ENCODE results near the gene AFF3. TPM values are rescaled to one million over a fixed set of nuclear protein-coding genes. Genes with fewer than 3 reads are reported as not detected.
"Not testable (repeated sequence)": the region's sequence is repeated elsewhere in the genome, so short reads cannot be mapped to it uniquely, and the experiment has no call there.

Gene AFF3
- total RNA-seq, 2 donors from 2014 or later = 4.7 to 10.6 TPM

DNA sequence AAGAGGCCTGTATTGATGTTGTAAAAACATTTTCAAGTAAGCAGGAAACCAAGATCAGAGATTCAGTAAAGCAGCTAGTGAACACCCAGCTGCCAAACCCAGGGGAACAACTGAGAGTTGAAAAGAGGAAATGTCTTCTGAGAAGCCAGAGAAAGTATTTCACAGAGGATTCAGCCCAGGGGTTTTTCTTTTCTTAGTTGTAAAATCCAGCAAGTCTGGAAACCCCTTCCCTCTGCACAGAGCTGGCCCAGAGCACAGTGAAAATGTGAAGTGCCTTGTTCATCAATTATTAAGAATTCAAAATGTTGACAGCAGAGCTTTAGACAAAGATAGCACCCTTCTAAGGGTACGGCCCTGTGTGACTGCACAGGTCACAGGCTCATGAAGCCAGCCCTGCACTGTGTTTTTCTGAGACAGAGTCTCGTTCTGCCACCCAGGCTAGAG, 28.4 kb downstream of the AFF3 start:
- no peak for DNase-seq
- intact Hi-C loops (cut with DNase I, micrococcal nuclease) = no loop called here
- ATAC-seq = no peak

- intact Hi-C loops (cut with DNase I, micrococcal nuclease) = no loop called here
- no peak for ATAC-seq
- DNase-seq = no peak
Measured at GRCh38 chr2:100110614-100111000, 31.8 kb downstream of the AFF3 start.

- intact Hi-C loops (cut with DNase I, micrococcal nuclease) = no loop called here
Measured at GRCh38 chr2:100109986-100110613, 32.3 kb downstream of the AFF3 start.

GRCh38 chr2:100108648-100109020, 33.8 kb downstream of the AFF3 start:
- ATAC-seq; DNase-seq; intact Hi-C loops (cut with DNase I, micrococcal nuclease): not testable (repeated sequence)

More at GRCh38 chr2:100109986-100110613, 32.3 kb downstream of the AFF3 start:
- DNase-seq (no peak), ATAC-seq (no peak)

GRCh38 chr2:100107906-100108647, 34.3 kb downstream of the AFF3 start:
- intact Hi-C loops (cut with DNase I, micrococcal nuclease) = no loop called here
- ATAC-seq (no peak), DNase-seq (no peak)

- no peak for DNase-seq
- intact Hi-C loops (cut with DNase I, micrococcal nuclease) = no loop called here
- no peak for ATAC-seq
Measured at GRCh38 chr2:100107440-100107839, 35.0 kb downstream of the AFF3 start.

DNA sequence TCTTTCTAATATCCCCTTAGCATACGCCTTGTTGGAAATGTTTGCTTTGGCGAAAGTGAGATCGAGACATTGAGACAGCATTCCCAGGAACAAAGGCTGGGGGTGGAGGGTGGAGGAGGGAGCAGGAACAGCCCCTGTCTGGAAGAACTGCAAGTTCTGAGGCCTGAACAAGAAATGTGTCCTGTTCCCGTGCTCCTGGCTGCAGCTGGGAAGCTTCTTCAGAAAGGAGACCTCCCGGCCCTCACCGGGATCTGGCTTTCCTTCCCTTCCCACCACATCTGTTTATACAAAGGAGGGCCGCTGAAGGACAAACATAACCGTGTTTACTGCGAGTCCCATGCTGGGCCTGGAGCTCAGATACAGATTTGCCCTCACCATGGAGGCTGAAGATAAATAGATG, 35.9 kb downstream of the AFF3 start:
- intact Hi-C loops (cut with DNase I, micrococcal nuclease) = no loop called here
- ATAC-seq (no peak), DNase-seq (peak; percentile 7 to 65)

DNA sequence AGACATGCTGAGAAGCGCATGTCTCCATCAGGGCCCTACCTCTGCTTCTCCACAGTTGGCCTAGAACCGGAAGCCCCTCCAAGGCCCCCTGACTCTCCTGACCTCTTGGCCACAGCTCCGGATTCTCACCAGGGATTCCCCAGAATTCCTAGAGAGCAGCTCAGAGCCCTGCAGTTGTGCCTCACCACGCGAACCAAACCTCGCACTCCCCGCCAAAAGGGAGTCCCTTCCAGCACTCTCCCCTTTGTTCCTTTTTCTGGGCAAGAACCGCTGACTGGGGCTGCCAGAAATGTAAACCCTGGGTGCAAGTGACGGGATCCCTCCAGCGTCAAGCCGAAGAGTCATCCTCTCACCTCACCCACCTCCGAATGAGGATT, 36.7 kb downstream of the AFF3 start:
- intact Hi-C loops (cut with DNase I, micrococcal nuclease) = no loop called here
- DNase-seq (no peak), ATAC-seq (no peak)

DNA sequence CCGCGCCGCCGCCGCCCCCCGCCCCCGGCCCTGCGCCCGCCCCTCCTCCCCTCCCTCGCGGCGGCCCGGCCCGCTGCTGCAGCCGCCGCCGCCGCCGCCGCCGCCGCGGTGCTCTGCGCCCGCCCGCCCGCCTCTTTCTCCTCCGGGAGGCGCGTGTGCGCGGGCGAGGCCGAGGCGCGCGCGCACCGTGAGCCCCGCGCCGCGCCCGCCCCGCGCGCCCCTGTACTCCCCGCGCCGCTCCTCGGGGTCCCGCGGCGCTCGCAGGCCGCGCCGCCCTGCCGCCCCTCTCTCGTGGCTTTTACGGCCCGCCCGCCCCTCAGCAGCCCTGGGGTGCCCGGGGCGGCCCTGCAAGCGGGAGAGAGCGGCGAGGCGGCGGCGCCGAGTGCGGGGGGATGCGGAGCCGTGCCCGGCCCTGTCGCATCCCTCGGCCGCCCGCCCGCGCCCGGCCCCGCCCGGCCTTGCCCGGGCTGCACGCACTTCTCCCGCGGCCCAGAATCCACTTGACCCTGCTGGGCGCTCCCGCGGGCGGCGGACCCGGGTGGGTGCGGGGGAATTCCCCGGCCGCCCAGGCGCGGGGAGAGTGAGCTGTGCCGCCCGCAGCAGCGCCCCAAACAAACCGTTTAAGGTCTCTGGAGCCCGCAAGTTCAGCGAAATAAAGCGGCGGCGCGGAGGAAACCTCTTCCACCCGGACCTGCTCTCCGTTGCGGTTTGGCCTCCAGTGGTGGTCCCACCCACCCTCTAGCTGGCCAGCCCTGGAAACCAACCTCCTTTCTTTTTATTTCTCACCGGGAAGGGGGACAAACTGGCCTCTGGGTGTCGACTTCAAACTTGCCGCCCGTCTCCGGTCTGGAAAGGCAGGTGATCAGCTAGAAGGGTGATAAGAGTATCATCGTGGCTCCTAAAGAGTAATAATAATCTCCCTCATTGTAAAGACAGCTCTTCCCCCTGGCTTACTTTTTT, 37.4 kb downstream of the AFF3 start:
- intact Hi-C loops (cut with DNase I, micrococcal nuclease) = no loop called here
- ATAC-seq (peak; percentile 56), DNase-seq (peak in 1 of 2 donors; percentile 19)

GRCh38 chr2:100104265-100104664, 38.1 kb downstream of the AFF3 start:
- DNase-seq; intact Hi-C loops (cut with DNase I, micrococcal nuclease): not testable (repeated sequence)
- peak; percentile 45 for ATAC-seq

GRCh38 chr2:100103527-100104252, 38.7 kb downstream of the AFF3 start:
- intact Hi-C loops (cut with DNase I, micrococcal nuclease); DNase-seq; ATAC-seq: not testable (repeated sequence)

GRCh38 chr2:100102466-100103180, 39.8 kb downstream of the AFF3 start:
- intact Hi-C loops (cut with DNase I, micrococcal nuclease); DNase-seq: not testable (repeated sequence)
- ATAC-seq = peak; percentile 86

- intact Hi-C loops (cut with DNase I, micrococcal nuclease); DNase-seq; ATAC-seq: not testable (repeated sequence)
Measured at GRCh38 chr2:100098855-100099254, 43.5 kb downstream of the AFF3 start.

GRCh38 chr2:100097611-100098294, 44.6 kb downstream of the AFF3 start:
- ATAC-seq; intact Hi-C loops (cut with DNase I, micrococcal nuclease); DNase-seq: not testable (repeated sequence)

- ATAC-seq; intact Hi-C loops (cut with DNase I, micrococcal nuclease); DNase-seq: not testable (repeated sequence)
Measured at GRCh38 chr2:100095845-100096244, 46.5 kb downstream of the AFF3 start.

DNA sequence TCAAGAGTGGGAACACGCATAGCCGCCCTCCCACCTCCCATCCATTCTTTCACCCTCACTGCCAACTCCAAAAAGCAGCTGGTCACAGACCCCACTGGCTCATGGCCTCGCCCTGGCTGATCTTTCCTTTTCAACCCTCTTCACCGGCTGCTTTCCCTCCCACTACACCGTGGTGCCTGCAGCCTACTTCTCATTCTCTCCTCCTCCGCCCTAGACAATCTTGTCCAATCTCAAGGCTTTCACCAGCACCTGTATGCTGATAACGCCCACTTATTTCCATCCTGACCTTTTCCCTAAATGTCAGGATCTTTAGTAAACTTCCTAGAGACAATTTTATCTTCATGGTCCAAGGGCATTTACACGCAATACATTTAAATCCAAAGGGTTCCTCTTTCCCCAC, 50.6 kb downstream of the AFF3 start:
- ATAC-seq; DNase-seq; intact Hi-C loops (cut with DNase I, micrococcal nuclease): not testable (repeated sequence)

DNA sequence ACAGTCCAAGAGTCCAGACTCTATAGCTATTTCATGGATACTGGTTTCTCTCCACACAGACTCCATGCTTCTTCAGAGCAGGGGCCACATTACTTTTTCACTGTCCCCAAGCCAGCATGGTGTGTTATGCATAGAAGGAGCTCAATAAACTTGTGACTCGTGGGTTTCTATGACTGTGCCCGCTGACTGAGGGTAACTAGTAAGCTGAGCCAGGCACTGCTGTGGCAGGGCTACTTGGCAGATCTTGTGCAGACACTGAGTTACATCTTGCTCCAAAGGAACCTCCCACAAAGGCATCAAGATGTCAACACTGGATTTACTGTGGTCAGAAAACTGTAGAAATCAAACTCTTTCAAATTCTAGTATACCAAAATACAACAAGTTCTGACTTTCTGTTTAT, 56.6 kb downstream of the AFF3 start:
- DNase-seq; intact Hi-C loops (cut with DNase I, micrococcal nuclease); ATAC-seq: not testable (repeated sequence)

All from left colon (tissue), 2 donors.